Activated CD8-positive, alpha-beta T cell treated with anti-CD3 and anti-CD28 coated beads for 36 hours (primary cell): Measurements from ENCODE around the gene ALX3. TPM values are rescaled to one million over a fixed set of nuclear protein-coding genes. Genes with fewer than 3 reads are reported as not detected.

Experiments used
- ATAC-seq: fragments of 200-7000 bp; cut with Tn5 transposase; one replicate; pipeline ENCODE4 v1.10.0; 2021; ENCODE audit warnings: mild to moderate bottlenecking, moderate library complexity
- CTCF ChIA-PET: fragments of 350-600 bp; sonication (Branson Sonifier 250); formaldehyde crosslinking; loops from one replicate; lab custom pipeline; 2021; ENCODE audit warnings: antibody characterized with exemption; lab: Charles Lee
- POLR2A ChIA-PET: fragments of 350-600 bp; sonication (Branson Sonifier 250); formaldehyde crosslinking; loops from one replicate; lab custom pipeline; 2021; ENCODE audit warnings: antibody characterized with exemption; lab: Charles Lee
- DNase-seq: peaks from one replicate; pipeline ENCODE4 v3.0.0-alpha.2; 2020
- H3K27ac Mint-ChIP-seq: one replicate; pipeline ENCODE4 v1.8.0; 2021; ENCODE audit warnings: mild to moderate bottlenecking, mixed read lengths
- H3K27me3 Mint-ChIP-seq: one replicate; pipeline ENCODE4 v1.8.0; 2021; ENCODE audit warnings: mixed read lengths
- H3K36me3 Mint-ChIP-seq: one replicate; pipeline ENCODE4 v1.8.0; 2021; ENCODE audit warnings: low read depth, mixed read lengths
- H3K4me1 Mint-ChIP-seq: one replicate; pipeline ENCODE4 v1.8.0; 2021; ENCODE audit warnings: low read depth, mixed read lengths
- H3K4me3 Mint-ChIP-seq: one replicate; pipeline ENCODE4 v1.8.0; 2021; ENCODE audit warnings: mild to moderate bottlenecking, moderate library complexity, mixed read lengths
- H3K9me3 Mint-ChIP-seq: one replicate; pipeline ENCODE4 v1.8.0; 2021; ENCODE audit warnings: mixed read lengths
- CTCF ChIP-seq: fragments of 200-600 bp; IDR thresholded peaks from one replicate; pipeline ENCODE4 v1.8.0; 2022; ENCODE audit warnings: antibody characterized with exemption, mild to moderate bottlenecking
- intact Hi-C: fragments of 100-400 bp; cut with micrococcal nuclease; formaldehyde crosslinking; loops from one replicate; pipeline ENCODE4 v1.10.0; 2022
- total RNA-seq, 2 experiments: library from RNA; stranded (reverse); gene quantifications; one replicate each; pipeline ENCODE4 v1.2.3, GENCODE V29; 2021

The ALX3 gene
- total RNA-seq, 2 experiments from 2014 or later: not detected

GRCh38 chr1:110035236-110035752, 35.2 kb downstream of the ALX3 start:
- no peak for DNase-seq
- H3K27me3 Mint-ChIP-seq: no peaks in the 10 kb centered on the region
- H3K4me3 Mint-ChIP-seq: peak overlapping the region; percentile 92
- H3K9me3 Mint-ChIP-seq: no peaks in the 10 kb centered on the region
- H3K4me1 Mint-ChIP-seq: peaks cover 44% of the 10 kb centered on the region
- ChIA-PET CTCF (interaction anchor here (0.9 to 12.3 kb wide), 14 partner anchors 9 to 395 kb away, joined by 3 to 110 read pairs (median 4); partner anchors contain the start of genes AHCYL1 and RBM15), POLR2A (interaction anchor here (0.6 to 2.4 kb wide), 11 partner anchors 10 to 303 kb away, joined by 3 to 11 read pairs (median 3); no protein-coding TSS in a partner anchor)
- no peak for TF ChIP-seq CTCF
- intact Hi-C loops: no loop called here
- H3K27ac Mint-ChIP-seq: peak overlapping the region; percentile 67
- peaks cover 20% of the 10 kb centered on the region for H3K36me3 Mint-ChIP-seq
- no peak for ATAC-seq

GRCh38 chr1:110034451-110035235, 35.8 kb downstream of the ALX3 start, which contains the start of gene STRIP1:
Gene STRIP1, plus strand, starts transcription at chr1:110034624. Its CDS starts 14 bp downstream, at chr1:110034638.
- Mint-ChIP-seq H3K27me3 (no peaks in the 10 kb centered on the region), H3K4me3 (peak within 1 kb of the TSS; percentile 92), H3K9me3 (no peaks in the 10 kb centered on the region), H3K4me1 (peaks cover 44% of the 10 kb centered on the region), H3K27ac (peak within 1 kb of the TSS; percentile 91), H3K36me3 (peaks cover 16% of the 10 kb centered on the region)
- no peak for TF ChIP-seq CTCF
- CTCF ChIA-PET: interaction anchor here (0.9 to 12.3 kb wide), 13 partner anchors 9 to 395 kb away, joined by 3 to 110 read pairs (median 4); partner anchors contain the start of genes AHCYL1 and RBM15
- ATAC-seq (peak; percentile 94), DNase-seq (peak; percentile 95)
- intact Hi-C loops: no loop called here
- POLR2A ChIA-PET: interaction anchor here (0.8 to 2.4 kb wide), 15 partner anchors 9 to 609 kb away, joined by 3 to 11 read pairs (median 4); partner anchors contain the start of gene AHCYL1

- CTCF ChIA-PET: interaction anchor here (0.9 to 12.3 kb wide), 8 partner anchors 11 to 394 kb away, joined by 3 to 110 read pairs (median 6); partner anchors contain the start of genes AHCYL1 and RBM15
- H3K4me1 Mint-ChIP-seq: peaks cover 44% of the 10 kb centered on the region
- TF ChIP-seq CTCF: no peak
- ATAC-seq (no peak), DNase-seq (no peak)
- H3K36me3 Mint-ChIP-seq: peaks cover 13% of the 10 kb centered on the region
- no peaks in the 10 kb centered on the region for H3K9me3 Mint-ChIP-seq
- no peaks in the 10 kb centered on the region for H3K27me3 Mint-ChIP-seq
- H3K27ac Mint-ChIP-seq: peak overlapping the region; percentile 91
- POLR2A ChIA-PET: interaction anchor here (0.8 to 2.4 kb wide), 8 partner anchors 8 to 608 kb away, joined by 3 to 11 read pairs (median 4); partner anchors contain the start of gene AHCYL1
- peak overlapping the region; percentile 92 for H3K4me3 Mint-ChIP-seq
- intact Hi-C loops: no loop called here
Measured at GRCh38 chr1:110034040-110034450, 36.4 kb downstream of the ALX3 start.

GRCh38 chr1:110033421-110033820, 37.1 kb downstream of the ALX3 start:
- intact Hi-C loops: no loop called here
- Mint-ChIP-seq H3K36me3 (peaks cover 8% of the 10 kb centered on the region), H3K4me1 (peaks cover 44% of the 10 kb centered on the region), H3K27ac (peak overlapping the region; percentile 91), H3K27me3 (no peaks in the 10 kb centered on the region), H3K9me3 (no peaks in the 10 kb centered on the region), H3K4me3 (peak overlapping the region; percentile 92)
- POLR2A ChIA-PET: no interaction called here
- no peak for TF ChIP-seq CTCF
- DNase-seq (no peak), ATAC-seq (no peak)
- CTCF ChIA-PET: interaction anchor here (1.5 kb wide), 1 partner anchor 20 kb away, joined by 5 read pairs; no protein-coding TSS in a partner anchor
